ENCODE results near the gene PIM1.
"Not testable (repeated sequence)": the region's sequence is repeated elsewhere in the genome, so short reads cannot be mapped to it uniquely, and the experiment has no call there.

Gene PIM1

GRCh38 chr6:37169496-37170272 lies at the start of gene PIM1:
Gene PIM1 (plus strand): TSS chr6:37170152. CDS start chr6:37170576, 424 bp downstream.
- peak; percentile 87 for FAIRE-seq
- peak; percentile 94 for DNase-seq (ENCODE audit: extremely low spot score, insufficient read length, low read depth)

GRCh38 chr6:37121556-37121955 lies 48.4 kb upstream of the PIM1 start:
- FAIRE-seq (no peak), DNase-seq (ENCODE audit: extremely low spot score, insufficient read length, low read depth) (no peak)

- no peak for DNase-seq (ENCODE audit: extremely low spot score, insufficient read length, low read depth)
- no peak for FAIRE-seq
Observed at GRCh38 chr6:37122861-37123260, 47.1 kb upstream of the PIM1 start.

- DNase-seq (ENCODE audit: extremely low spot score, insufficient read length, low read depth): no peak
- no peak for FAIRE-seq
Observed at GRCh38 chr6:37123957-37124729, 45.8 kb upstream of the PIM1 start.

- DNase-seq (ENCODE audit: extremely low spot score, insufficient read length, low read depth) (no peak), FAIRE-seq (no peak)
Observed at GRCh38 chr6:37125774-37126492, 44.0 kb upstream of the PIM1 start.

- FAIRE-seq: no peak
- no peak for DNase-seq (ENCODE audit: extremely low spot score, insufficient read length, low read depth)
Observed at GRCh38 chr6:37126493-37126958, 43.4 kb upstream of the PIM1 start.

GRCh38 chr6:37126961-37127616 lies 42.9 kb upstream of the PIM1 start:
- DNase-seq (ENCODE audit: extremely low spot score, insufficient read length, low read depth) (no peak), FAIRE-seq (no peak)

- DNase-seq (ENCODE audit: extremely low spot score, insufficient read length, low read depth): no peak
- FAIRE-seq: no peak
Observed at GRCh38 chr6:37127961-37128862, 41.7 kb upstream of the PIM1 start.

GRCh38 chr6:37128863-37129443 lies 41.0 kb upstream of the PIM1 start:
- DNase-seq (ENCODE audit: extremely low spot score, insufficient read length, low read depth); FAIRE-seq: not testable (repeated sequence)

GRCh38 chr6:37129566-37129965 lies 40.4 kb upstream of the PIM1 start:
- DNase-seq (ENCODE audit: extremely low spot score, insufficient read length, low read depth) (no peak), FAIRE-seq (no peak)

- DNase-seq (ENCODE audit: extremely low spot score, insufficient read length, low read depth) (no peak), FAIRE-seq (no peak)
Observed at GRCh38 chr6:37130704-37131103, 39.2 kb upstream of the PIM1 start.

GRCh38 chr6:37131104-37131959 lies 38.6 kb upstream of the PIM1 start:
- DNase-seq (ENCODE audit: extremely low spot score, insufficient read length, low read depth) (no peak), FAIRE-seq (no peak)

GRCh38 chr6:37131960-37132253 lies 38.0 kb upstream of the PIM1 start:
- DNase-seq (ENCODE audit: extremely low spot score, insufficient read length, low read depth) (no peak), FAIRE-seq (no peak)

- FAIRE-seq (no peak), DNase-seq (ENCODE audit: extremely low spot score, insufficient read length, low read depth) (no peak)
Observed at GRCh38 chr6:37134036-37134395, 35.9 kb upstream of the PIM1 start.

GRCh38 chr6:37134396-37135191 lies 35.4 kb upstream of the PIM1 start:
- FAIRE-seq (no peak), DNase-seq (ENCODE audit: extremely low spot score, insufficient read length, low read depth) (no peak)

- FAIRE-seq: no peak
Observed at GRCh38 chr6:37135835-37136694, 33.9 kb upstream of the PIM1 start.

GRCh38 chr6:37136821-37137200 lies 33.1 kb upstream of the PIM1 start:
- DNase-seq (ENCODE audit: extremely low spot score, insufficient read length, low read depth) (no peak), FAIRE-seq (no peak)

More at GRCh38 chr6:37135835-37136694, 33.9 kb upstream of the PIM1 start:
- DNase-seq (ENCODE audit: extremely low spot score, insufficient read length, low read depth): no peak
